Ascending aorta (tissue), 2 donors: ENCODE measurements around the gene FHOD3. TPM values are rescaled to one million over a fixed set of nuclear protein-coding genes. Genes with fewer than 3 reads are reported as not detected.
A peak's percentile ranks its signal among the peaks of the same experiment; 100 is the strongest.

ENCODE experiments used
- DNase-seq, 2 donors: peaks; one replicate each; pipeline ENCODE4 v3.0.0-alpha.2; 2019; ENCODE audit warnings: low spot score in 2 of 2
- H3K27ac ChIP-seq, 2 donors: fragments of 200-600 bp; sonication (generic); one replicate each; pipeline ENCODE4 v1.5.1; 2016 to 2017; ENCODE audit warnings: mild to moderate bottlenecking in 1 of 2
- H3K27me3 ChIP-seq: fragments of 200-600 bp; sonication (generic); one replicate; pipeline ENCODE4 v1.5.1; 2017
- H3K36me3 ChIP-seq, 2 donors: fragments of 200-600 bp; sonication (generic); one replicate each; pipeline ENCODE4 v1.5.1; 2016
- H3K4me1 ChIP-seq, 2 donors: fragments of 200-600 bp; sonication (generic); one replicate each; pipeline ENCODE4 v1.5.1; 2016 to 2017; ENCODE audit warnings: mild to moderate bottlenecking in 1 of 2
- H3K4me3 ChIP-seq, 2 donors: fragments of 200-600 bp; sonication (generic); one replicate each; pipeline ENCODE4 v1.5.1; 2016 to 2017; ENCODE audit warnings: mild to moderate bottlenecking in 1 of 2
- H3K9me3 ChIP-seq, 2 donors: fragments of 200-600 bp; sonication (generic); one replicate each; pipeline ENCODE4 v1.5.1; 2016
- CTCF ChIP-seq, 3 experiments: fragments of 200-600 bp in 2 of 3; fragments of 450-650 bp in 1 of 3; sonication (generic) in 2 of 3; IDR thresholded peaks; one replicate each; pipeline ENCODE4 v1.5.1; 2016 to 2019; ENCODE audit warnings: antibody characterized with exemption in 3 of 3, mild to moderate bottlenecking in 1 of 3, moderate library complexity in 1 of 3
- intact Hi-C: fragments of 100-400 bp; cut with DNase I; formaldehyde crosslinking; loops from one replicate; pipeline ENCODE4 v1.15.1; 2023
- total RNA-seq: library from RNA; depleted of rRNA; stranded (reverse); fragments of >200 nt; gene quantifications from one replicate; pipeline ENCODE4 v1.1.0, GENCODE V29; 2016

The FHOD3 gene
- total RNA-seq, 1 donor from 2014 or later: 12.7 TPM

DNA sequence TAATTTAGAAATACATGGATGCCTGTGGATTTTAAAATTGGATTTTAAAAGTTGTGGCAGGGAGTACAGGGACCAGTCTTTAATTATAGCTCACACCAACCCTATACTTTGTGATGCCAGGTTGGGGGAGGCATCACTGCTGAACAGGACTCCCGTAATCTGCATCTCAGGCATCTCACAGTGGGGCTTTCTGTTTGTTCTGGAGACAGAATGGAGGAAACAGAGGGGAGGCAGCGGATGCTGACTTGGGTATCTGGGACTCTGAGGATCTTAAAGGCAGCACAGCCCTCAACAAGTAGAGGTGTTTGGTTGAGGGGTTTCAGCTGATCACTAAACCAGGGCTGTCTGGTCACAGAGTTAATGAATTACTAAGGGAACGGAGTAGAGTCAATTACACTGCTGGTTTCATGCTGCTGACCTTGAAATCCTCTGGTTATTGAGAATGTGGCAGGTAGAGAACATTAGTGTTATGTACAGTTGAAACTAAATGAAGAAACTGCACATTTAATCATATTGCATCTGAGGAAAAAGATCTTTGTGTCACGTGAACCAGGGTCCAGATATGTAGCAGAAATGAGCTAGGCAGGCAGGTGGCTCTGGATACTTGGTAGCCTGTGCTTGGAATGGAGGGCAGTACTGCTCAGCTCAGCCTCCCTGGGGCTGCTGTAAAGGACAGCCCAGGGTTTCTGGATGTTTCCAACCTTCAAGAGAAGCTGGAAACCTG lies 40.3 kb downstream of the FHOD3 start:
- Histone ChIP-seq H3K36me3 (no peaks in the 10 kb centered on the region), H3K9me3 (no peaks in the 10 kb centered on the region), H3K4me3 (no peak overlapping the region), H3K27ac (no peak overlapping the region), H3K4me1 (no peaks in the 10 kb centered on the region), H3K27me3 (no peaks in the 10 kb centered on the region)
- TF ChIP-seq CTCF (IDR thresholded peaks at IDR 0.05): peak in 1 of 3 experiments; percentile 8
- DNase-seq: no peak
- intact Hi-C loops: no loop called here

- Histone ChIP-seq H3K36me3 (no peaks in the 10 kb centered on the region), H3K9me3 (no peaks in the 10 kb centered on the region), H3K27ac (no peak overlapping the region), H3K4me3 (no peak overlapping the region), H3K27me3 (no peaks in the 10 kb centered on the region), H3K4me1 (no peaks in the 10 kb centered on the region)
- intact Hi-C loops: no loop called here
- no peak for DNase-seq
- no peak for TF ChIP-seq CTCF (IDR thresholded peaks at IDR 0.05)
Measured at GRCh38 chr18:36338403-36338933, 41.0 kb downstream of the FHOD3 start.

GRCh38 chr18:36340246-36340645 lies 42.7 kb downstream of the FHOD3 start:
- Histone ChIP-seq H3K27me3 (no peaks in the 10 kb centered on the region), H3K4me1 (no peaks in the 10 kb centered on the region), H3K36me3 (no peaks in the 10 kb centered on the region), H3K4me3 (no peak overlapping the region), H3K27ac (no peak overlapping the region), H3K9me3 (no peaks in the 10 kb centered on the region)
- intact Hi-C loops: no loop called here
- DNase-seq: no peak
- no peak for TF ChIP-seq CTCF (IDR thresholded peaks at IDR 0.05)

- Histone ChIP-seq H3K9me3 (no peaks in the 10 kb centered on the region), H3K4me1 (no peaks in the 10 kb centered on the region), H3K27ac (no peak overlapping the region), H3K27me3 (no peaks in the 10 kb centered on the region), H3K36me3 (no peaks in the 10 kb centered on the region), H3K4me3 (no peak overlapping the region)
- DNase-seq: no peak
- no peak for TF ChIP-seq CTCF (IDR thresholded peaks at IDR 0.05)
- intact Hi-C loops: no loop called here
Measured at GRCh38 chr18:36341944-36342343, 44.4 kb downstream of the FHOD3 start.

GRCh38 chr18:36348331-36348730 lies 50.8 kb downstream of the FHOD3 start:
- Histone ChIP-seq H3K27me3 (no peaks in the 10 kb centered on the region), H3K36me3 (no peaks in the 10 kb centered on the region), H3K9me3 (no peaks in the 10 kb centered on the region), H3K4me1 (peaks cover 0 to 15% of the 10 kb centered on the region in 2 donors), H3K4me3 (no peak overlapping the region), H3K27ac (peak overlapping the region in 1 of 2 donors; percentile 44)
- no peak for DNase-seq
- intact Hi-C loops: loop anchor here (5.0 kb wide), 1 partner anchor 51 kb away; the partner anchor contains the start of gene FHOD3
- no peak for TF ChIP-seq CTCF (IDR thresholded peaks at IDR 0.05)
